Measurements from ENCODE around the gene TOGARAM2. TPM values are rescaled to one million over a fixed set of nuclear protein-coding genes. Genes with fewer than 3 reads are reported as not detected.

TOGARAM2 gene
- total RNA-seq, 2 donors from 2014 or later = 0.86 to 4.2 TPM

DNA sequence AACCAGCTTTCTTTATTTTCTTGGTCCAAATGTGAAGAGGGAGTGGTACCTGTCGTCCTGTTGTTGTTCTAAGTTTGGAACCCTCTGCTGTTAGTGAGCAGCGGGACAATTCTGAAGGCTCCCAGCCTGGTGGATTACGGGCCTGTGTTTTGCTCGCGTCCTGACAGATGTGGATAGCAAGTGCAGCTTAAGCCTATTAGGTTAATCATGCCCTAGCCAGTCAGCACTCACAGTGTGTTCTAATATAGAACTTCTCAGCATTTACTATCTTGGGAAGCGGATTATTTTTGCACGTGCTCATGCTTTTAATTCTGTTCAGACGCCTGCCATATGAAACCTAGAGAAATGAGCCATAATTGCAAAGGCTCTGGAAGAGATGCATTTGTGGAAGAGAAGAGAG lies 93.3 kb downstream of the TOGARAM2 start, which contains the start of gene PCARE:
PCARE (minus strand) TSS at position 113 of the 400 bp plus-strand sequence. CDS start 262 bp downstream, outside the sequence.
- Histone ChIP-seq H3K27ac (ENCODE audit: low read depth, low read length) (no peak within 1 kb of the TSS), H3K4me3 (ENCODE audit: low read length) (no peak within 1 kb of the TSS), H3K4me1 (ENCODE audit: control insufficient read depth, insufficient read depth, low read length) (peaks cover 11% of the 10 kb centered on the region), H3K9ac (ENCODE audit: extremely low read depth, low read length, poor library complexity, severe bottlenecking) (no peak within 1 kb of the TSS), H3K36me3 (ENCODE audit: control insufficient read depth, insufficient read depth, low read length) (no peaks in the 10 kb centered on the region), H3K27me3 (ENCODE audit: control insufficient read depth, insufficient read depth, low read length, poor library complexity, severe bottlenecking) (no peaks in the 10 kb centered on the region), H3K9me3 (ENCODE audit: control insufficient read depth, low read length) (peaks cover 14% of the 10 kb centered on the region)
- peaks cover 5% of the 10 kb centered on the region for H3K9me3 Mint-ChIP-seq
- H3K27ac Mint-ChIP-seq = no peak within 1 kb of the TSS
- DNase-seq = no peak
- H3K4me3 Mint-ChIP-seq = no peak within 1 kb of the TSS
- peaks cover 22% of the 10 kb centered on the region for H3K4me1 Mint-ChIP-seq
- TF ChIP-seq, protein P1, sequence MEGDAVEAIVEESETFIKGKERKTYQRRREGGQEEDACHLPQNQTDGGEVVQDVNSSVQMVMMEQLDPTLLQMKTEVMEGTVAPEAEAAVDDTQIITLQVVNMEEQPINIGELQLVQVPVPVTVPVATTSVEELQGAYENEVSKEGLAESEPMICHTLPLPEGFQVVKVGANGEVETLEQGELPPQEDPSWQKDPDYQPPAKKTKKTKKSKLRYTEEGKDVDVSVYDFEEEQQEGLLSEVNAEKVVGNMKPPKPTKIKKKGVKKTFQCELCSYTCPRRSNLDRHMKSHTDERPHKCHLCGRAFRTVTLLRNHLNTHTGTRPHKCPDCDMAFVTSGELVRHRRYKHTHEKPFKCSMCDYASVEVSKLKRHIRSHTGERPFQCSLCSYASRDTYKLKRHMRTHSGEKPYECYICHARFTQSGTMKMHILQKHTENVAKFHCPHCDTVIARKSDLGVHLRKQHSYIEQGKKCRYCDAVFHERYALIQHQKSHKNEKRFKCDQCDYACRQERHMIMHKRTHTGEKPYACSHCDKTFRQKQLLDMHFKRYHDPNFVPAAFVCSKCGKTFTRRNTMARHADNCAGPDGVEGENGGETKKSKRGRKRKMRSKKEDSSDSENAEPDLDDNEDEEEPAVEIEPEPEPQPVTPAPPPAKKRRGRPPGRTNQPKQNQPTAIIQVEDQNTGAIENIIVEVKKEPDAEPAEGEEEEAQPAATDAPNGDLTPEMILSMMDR (conservative IDR thresholded peaks at IDR 0.05) = no peak
- 88 to 90% methylated on average over 7 to 8 of the region's 8 CpGs for WGBS, 2 experiments (ENCODE audit: insufficient coverage in 1 of 2, insufficient read length in 1 of 2)
- H3K27me3 Mint-ChIP-seq (ENCODE audit: insufficient read depth) = peaks cover 12% of the 10 kb centered on the region
- no peaks in the 10 kb centered on the region for H3K36me3 Mint-ChIP-seq (ENCODE audit: low read depth)

DNA sequence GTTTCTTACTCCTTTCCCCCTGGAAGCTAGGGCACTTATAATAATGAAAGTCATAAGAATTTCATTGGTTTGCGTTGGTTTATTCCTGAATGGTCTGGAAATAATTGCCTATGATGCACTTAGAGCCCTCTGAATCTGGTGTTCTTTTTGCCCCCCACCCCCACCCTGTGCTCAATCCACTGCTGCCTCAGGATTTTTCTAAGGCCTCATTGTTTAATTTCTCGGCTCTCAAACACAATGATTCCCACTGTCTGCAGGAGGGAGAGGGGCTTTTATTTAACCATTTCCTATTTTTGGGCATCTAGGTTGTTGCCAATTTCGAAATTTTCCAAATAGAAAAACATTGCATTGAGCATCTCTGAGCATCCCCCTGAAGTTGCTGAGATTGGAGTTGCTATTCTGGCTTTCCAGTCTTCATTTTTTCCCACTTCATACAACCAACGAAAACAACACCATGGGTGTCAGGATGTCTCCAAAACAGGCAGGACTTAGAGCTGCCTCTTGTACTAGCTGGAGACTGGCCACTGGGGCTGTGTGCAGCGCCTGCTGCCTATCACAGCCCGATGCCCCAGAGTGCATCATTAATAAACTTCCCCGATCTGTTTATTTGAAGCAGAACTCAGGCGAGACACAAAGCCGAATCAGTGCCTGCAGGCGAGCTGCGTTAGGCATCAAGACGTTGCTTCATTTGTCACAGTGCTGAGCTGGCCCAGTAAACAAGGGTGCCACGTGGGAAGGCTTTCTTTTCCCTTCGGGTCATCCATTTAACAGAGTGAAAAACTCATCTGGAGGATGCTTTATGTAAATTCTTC lies 95.0 kb downstream of the TOGARAM2 start:
- Mint-ChIP-seq H3K4me3 (no peak overlapping the region), H3K9me3 (peaks cover 22% of the 10 kb centered on the region), H3K27me3 (ENCODE audit: insufficient read depth) (peaks cover 9% of the 10 kb centered on the region), H3K27ac (no peak overlapping the region), H3K36me3 (ENCODE audit: low read depth) (no peaks in the 10 kb centered on the region), H3K4me1 (peaks cover 18% of the 10 kb centered on the region)
- Histone ChIP-seq H3K9ac (ENCODE audit: extremely low read depth, low read length, poor library complexity, severe bottlenecking) (no peak overlapping the region), H3K9me3 (ENCODE audit: control insufficient read depth, low read length) (peaks cover 30% of the 10 kb centered on the region), H3K4me3 (ENCODE audit: low read length) (no peak overlapping the region), H3K36me3 (ENCODE audit: control insufficient read depth, insufficient read depth, low read length) (no peaks in the 10 kb centered on the region), H3K27ac (ENCODE audit: low read depth, low read length) (peak overlapping the region; percentile 76), H3K27me3 (ENCODE audit: control insufficient read depth, insufficient read depth, low read length, poor library complexity, severe bottlenecking) (no peaks in the 10 kb centered on the region), H3K4me1 (ENCODE audit: control insufficient read depth, insufficient read depth, low read length) (peaks cover 11% of the 10 kb centered on the region)
- TF ChIP-seq, protein P1 (conservative IDR thresholded peaks at IDR 0.05) = no peak
- DNase-seq = no peak
- 79 to 83% methylated on average over 14 of the region's 14 CpGs for WGBS, 2 experiments (ENCODE audit: insufficient coverage in 1 of 2, insufficient read length in 1 of 2)

DNA sequence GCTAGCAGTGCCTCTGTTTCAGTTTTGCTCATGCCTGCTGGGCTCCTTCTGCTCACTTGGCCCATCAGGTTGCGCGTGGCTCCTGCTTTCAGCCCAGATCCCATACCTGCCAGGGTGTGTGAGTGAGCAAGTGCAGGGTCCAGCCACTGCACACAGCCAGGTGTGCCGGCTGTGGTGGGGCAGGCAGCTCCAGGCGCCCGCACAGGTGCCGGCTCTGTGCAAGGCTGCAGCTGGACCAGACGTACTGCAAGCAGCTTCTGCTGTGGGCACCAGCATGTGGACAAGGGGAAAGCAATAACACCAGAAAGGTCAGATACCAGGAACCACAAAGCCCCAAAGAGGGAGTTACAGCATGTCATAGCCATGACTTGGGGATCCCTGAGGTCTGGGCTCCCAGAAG lies 98.8 kb downstream of the TOGARAM2 start:
- H3K9me3 Mint-ChIP-seq = peaks cover 24% of the 10 kb centered on the region
- no peak overlapping the region for H3K4me3 Mint-ChIP-seq
- peaks cover 2% of the 10 kb centered on the region for H3K36me3 Mint-ChIP-seq (ENCODE audit: low read depth)
- Histone ChIP-seq H3K9ac (ENCODE audit: extremely low read depth, low read length, poor library complexity, severe bottlenecking) (no peak overlapping the region), H3K27ac (ENCODE audit: low read depth, low read length) (no peak overlapping the region), H3K36me3 (ENCODE audit: control insufficient read depth, insufficient read depth, low read length) (no peaks in the 10 kb centered on the region), H3K9me3 (ENCODE audit: control insufficient read depth, low read length) (peaks cover 30% of the 10 kb centered on the region), H3K27me3 (ENCODE audit: control insufficient read depth, insufficient read depth, low read length, poor library complexity, severe bottlenecking) (no peaks in the 10 kb centered on the region), H3K4me1 (ENCODE audit: control insufficient read depth, insufficient read depth, low read length) (peaks cover 7% of the 10 kb centered on the region), H3K4me3 (ENCODE audit: low read length) (no peak overlapping the region)
- TF ChIP-seq, protein P1 (conservative IDR thresholded peaks at IDR 0.05) = no peak
- peaks cover 2% of the 10 kb centered on the region for H3K27me3 Mint-ChIP-seq (ENCODE audit: insufficient read depth)
- H3K27ac Mint-ChIP-seq = no peak overlapping the region
- peaks cover 10% of the 10 kb centered on the region for H3K4me1 Mint-ChIP-seq
- WGBS, 2 experiments (ENCODE audit: insufficient coverage in 1 of 2, insufficient read length in 1 of 2) = 90 to 97% methylated on average over 4 to 7 of the region's 7 CpGs
- DNase-seq = no peak

All from endodermal cell (in vitro differentiated cells).